Measurements from ENCODE around the gene CD151. TPM values are rescaled to one million over a fixed set of nuclear protein-coding genes. Genes with fewer than 3 reads are reported as not detected.

Gene CD151
- total RNA-seq, 1 experiment from 2014 or later: 840 TPM

DNA sequence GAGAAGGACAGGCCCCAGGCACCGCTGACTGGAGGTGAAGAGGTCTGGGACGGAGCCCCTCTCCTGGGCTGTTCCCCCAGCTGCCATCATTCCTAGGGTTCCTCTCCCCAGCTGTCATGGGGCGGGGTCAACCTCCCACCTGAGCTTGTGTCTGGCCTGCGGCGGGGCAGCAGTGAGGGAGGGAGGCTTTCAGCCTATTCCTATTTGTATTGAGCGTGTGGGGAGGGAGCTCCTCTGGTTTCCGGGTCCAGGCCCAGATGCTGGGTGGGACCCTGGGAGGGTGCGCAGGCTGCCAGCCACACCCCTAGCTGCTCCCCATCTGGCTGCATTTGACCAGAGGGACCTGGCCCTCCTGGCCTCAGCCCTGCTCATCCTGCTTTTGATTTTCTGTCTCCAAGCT, 23.6 kb downstream of the CD151 start:
- no peak for DNase-seq (ENCODE audit: low read depth)

DNA sequence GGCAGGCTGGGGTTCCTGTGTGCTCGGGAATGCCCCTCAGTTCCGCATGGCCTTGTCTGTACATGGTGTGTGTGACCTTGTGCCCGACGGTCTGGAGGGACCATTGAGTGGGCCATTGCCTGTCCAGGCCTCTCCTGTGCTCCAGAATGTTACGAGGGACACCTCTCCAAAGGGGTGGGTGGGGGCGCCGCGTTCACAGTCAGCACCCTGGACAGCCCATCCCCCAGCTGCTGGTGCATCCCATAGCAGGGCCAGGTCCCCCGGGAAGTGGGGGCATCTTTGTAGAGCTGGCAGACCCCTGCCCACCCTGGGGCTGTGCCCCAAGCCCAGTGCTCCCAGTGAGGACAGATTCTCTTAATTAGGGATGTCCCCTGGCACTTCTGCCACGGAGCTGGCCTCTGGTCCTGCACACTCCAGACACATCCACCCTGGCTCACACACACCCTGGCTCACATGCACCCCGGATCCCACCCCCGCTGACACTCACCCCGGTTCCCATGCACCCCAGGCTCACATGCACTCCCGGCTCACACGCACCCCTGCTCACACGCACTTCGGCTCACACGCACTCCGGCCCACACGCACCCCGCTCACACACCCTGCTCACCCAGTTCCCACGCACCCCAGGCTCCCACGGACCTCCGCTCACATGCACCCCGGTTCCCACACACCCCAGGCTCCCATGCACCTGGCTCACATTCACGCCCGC, 25.5 kb downstream of the CD151 start:
- DNase-seq (ENCODE audit: low read depth): no peak

DNA sequence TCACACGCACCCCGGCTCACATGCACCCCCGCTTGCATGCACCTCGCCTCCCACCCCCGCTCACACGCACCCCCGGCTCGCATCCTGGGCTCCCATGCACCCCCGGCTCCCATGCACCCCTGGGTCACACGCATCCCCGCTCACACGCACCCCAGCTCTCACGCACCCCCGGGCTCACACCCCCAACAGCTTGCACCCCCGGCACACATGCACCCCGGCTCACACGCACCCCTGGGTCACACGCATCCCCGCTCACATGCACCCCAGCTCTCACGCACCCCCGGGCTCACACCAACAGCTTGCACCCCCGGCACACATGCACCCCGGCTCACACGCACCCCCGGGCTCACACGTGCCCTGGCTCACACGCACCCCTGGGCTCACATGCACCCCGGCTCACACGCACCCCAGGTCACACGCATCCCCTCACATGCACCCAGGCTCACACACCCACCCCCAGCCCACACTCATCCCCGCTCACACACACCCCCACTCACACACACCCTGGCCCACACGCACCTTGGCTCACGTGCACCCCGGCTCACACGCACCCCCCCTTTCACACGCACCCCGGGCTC, 26.1 kb downstream of the CD151 start:
- no peak for DNase-seq (ENCODE audit: low read depth)

DNA sequence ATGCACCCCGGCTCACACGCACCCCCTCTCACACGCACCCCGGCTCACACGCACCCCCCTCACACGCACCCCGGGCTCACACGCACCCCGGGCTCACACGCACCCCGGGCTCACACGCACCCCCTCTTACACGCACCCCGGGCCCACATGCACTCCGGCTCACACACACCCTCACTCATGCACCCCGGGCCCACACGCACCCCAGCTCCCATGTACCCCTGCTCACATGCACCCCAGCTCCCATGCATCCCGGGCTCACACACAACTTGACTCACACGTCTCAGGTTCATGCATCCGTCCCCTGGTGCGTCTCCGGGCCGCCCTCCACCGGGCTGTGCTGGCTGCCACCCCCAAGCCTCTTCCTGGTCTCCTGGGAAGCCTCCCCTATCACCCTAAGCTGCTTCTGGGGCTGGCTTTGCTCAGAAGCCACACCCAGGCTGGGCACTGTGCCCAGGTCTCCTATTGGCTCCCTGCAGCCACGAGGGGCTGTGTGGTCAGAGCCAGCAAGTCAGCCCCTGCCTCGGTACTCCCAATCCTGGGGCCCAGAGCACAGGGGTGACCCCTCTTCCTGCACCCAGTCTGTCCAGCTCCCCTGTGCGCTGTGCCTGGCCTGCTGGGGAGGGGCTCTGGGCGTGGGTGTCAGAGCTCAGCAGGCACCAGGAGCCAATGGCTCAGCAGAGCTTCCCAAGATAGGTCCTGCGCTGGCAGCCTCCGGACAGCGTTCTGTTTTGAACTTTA, 26.8 kb downstream of the CD151 start:
- no peak for DNase-seq (ENCODE audit: low read depth)

DNA sequence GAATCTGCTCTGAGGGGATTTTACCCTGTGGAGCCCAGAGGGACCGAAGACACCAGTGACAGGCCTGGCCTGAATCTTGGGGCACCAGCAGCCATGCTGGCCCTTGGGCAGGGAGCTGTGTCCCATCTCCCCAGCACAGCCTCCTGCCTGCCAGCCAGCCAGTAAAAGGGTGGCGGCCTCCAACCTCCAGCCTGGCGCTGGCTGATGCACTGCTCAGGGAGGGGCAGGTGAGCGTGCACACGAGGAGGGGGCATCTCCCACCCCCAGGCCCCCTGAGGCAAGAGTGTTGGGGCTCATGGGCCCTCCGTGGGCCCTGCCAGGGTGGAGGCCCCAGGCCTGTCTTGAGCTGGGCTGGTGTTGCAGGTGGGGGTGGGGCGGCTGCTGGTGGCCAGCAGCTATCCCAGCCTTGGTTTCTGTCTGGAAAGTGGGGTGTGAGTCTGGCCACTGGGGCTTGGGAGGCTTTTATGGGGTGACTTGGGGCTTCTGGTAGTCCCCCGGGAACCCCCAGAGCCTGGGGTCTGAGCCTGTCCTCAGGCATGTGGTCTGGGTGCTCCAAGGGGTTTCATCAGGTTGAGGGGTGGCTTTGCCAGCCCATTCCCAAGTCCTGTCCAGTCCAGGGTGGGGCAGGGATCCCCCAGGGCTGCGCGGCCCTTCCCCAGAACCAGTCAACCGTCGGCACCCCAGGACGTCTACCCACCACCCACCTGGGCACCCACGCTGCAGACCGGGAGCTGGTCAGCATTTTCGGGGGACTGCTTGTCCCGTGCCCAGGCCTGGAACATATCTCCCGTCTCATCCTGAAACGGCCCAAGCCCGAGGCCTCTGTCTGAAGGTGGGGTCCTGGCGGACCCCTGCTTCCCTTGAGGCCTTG, 27.7 kb downstream of the CD151 start:
- DNase-seq (ENCODE audit: low read depth): no peak

DNA sequence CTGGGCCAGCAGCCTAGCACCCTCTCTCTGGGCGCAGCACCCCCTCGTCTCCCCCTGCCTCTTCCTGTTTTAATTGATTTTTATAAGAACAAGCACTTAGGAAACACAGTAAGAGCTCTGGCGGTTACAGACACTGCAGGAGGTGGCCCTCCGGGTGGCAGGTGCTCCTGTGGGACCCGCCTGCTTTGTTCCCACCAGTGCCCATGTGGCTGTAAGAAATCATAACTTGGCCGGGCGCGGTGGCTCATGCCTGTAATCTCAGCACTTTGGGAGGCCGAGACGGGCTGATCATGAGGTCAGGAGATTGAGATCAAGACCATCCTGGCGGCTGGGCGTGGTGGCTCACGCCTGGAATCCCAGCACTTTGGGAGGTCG, 28.3 kb downstream of the CD151 start:
- no peak for DNase-seq (ENCODE audit: low read depth)

DNA sequence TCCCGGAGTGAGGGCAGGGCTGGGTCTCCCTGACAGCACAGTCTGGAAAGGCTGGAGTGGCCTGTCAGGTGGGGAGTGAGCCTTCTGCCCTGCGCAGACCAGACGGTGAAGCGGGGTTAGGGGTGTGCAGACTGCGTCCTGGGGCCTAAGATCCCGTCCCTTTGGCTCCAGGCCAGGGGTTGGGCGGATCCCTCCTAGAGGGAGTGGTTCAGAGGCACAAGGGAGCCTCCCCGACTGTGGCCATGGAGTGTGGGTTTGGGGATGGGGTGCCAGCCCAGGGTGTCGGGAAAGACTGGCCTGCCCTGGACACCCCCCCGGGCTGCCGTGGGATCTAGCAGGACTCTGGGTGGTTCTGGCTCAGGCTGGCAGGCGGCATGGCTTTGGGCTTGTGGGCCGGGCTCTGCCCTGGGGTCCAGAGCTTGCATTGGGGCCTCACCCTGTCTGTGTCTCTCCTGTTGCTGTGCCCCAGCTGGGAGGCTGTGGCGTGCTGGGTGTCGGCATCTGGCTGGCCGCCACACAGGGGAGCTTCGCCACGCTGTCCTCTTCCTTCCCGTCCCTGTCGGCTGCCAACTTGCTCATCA, 29.4 kb downstream of the CD151 start:
- DNase-seq (ENCODE audit: low read depth): no peak

DNA sequence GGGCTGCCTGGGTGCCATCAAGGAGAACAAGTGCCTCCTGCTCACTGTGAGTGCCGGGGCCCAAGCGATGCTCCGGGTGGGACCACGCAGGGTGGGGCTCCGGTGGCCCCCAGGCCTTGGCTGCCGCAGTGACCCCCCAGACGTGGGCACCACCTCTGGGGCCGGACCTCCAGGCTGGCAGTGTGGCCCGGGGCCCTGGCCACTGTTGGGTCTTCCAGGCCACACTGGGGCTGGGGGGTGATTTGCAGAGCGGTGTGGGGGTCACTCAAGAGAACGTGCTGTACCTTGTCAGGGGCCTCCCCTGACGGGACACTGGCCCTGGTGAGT, 29.9 kb downstream of the CD151 start:
- DNase-seq (ENCODE audit: low read depth): no peak

DNA sequence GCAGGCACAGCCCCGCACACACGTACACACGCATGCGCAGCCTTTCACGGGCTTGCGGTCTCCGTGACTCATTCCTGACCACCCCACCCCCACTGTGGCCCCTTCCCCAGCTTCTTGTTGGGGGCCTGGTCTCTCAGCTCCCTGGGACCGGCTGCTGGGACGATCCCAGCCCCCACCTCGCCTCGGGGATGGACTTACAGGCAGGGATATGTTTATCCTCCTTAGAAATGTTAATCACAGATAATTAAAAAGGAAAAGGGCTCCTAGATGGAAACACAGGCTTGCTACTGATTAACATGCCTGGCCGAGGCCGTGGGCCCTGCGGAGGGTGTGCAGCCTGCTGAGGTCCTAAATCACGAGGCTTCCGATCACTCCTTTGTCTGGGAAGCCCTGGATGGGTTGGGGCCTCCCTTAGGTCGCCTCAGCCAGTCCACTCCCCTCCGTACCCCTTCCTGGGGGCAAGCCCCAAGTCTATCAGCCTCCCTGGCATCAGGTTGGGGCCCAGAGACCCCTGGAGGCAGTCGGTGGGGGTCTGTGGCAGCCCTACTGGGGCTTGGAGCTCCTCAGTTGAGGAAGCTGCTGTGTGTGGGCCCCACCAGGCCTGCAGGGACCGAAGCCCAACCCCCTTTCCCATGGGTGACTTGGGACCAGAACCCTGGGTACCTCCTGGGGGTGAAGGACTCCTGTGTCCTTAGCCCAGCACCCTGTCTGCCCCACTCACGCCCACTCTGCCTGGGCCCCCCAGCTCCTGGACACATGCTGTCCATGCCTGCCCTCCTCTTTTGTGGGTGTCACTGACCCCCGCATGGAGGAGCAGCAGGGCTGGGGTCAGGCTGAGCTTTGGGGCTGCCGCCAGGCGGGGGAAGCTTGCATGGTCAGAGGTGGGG, 30.5 kb downstream of the CD151 start:
- no peak for DNase-seq (ENCODE audit: low read depth)

DNA sequence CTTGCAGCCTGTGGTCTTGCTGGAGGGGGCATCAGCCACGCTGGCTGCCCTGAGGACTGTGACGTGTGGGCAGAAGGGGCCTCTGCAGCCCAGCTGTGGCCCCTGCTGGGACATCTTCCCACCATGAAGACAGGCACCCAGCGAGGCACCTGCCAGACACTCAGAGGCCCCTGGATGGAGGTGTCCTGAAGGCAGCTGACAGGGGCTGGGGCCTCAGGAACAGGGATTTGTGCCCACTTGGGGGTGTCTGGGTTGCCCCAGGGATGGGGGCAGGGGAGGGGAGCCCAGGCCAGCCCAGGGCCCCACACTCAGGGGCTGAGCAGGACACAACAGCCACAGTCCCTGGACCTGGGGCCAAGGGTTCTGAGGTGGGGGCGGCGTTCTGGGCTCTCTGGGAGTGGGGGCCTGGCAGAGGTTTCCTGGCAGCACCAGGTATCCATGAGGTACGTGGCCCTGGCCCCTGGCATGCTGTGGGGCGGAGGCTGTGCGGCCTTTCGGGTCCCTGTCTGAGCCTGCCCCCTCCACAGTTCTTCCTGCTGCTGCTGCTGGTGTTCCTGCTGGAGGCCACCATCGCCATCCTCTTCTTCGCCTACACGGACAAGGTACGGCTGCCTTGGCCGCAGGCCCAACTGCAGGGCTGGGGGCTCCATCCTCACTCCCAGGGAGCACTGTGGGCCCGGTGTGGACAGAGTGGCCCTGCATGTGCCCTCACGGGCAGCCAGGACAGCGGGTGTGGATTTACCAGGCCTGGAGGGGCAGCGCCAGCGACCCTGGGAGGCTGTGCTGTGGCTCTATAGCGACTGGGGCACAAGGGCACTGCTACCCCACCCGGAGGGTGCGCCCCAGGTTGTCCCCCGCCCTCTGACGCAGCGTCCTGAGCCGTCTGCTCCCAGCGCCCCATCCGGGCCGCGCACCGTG, 31.4 kb downstream of the CD151 start:
- DNase-seq (ENCODE audit: low read depth): no peak

DNA sequence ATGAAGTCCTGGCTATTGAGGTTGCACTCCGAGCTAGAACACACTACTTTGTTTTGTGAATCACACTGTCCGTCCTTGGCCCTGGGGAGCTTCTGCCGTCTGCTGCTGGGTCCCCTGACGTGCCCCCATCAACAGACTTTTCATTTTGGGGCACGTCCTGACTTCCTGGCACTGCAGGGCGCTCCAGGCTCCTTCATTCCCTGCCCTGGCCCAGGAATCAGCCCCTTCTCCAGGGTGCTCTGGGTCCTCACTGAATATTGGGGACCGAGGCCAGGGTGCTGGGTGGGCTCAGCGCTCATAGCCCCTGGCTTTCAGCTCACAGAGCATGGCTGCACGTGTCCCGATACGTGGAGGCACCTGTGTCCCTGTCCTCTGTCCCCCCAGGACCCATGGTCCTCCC, 32.1 kb downstream of the CD151 start:
- no peak for DNase-seq (ENCODE audit: low read depth)

DNA sequence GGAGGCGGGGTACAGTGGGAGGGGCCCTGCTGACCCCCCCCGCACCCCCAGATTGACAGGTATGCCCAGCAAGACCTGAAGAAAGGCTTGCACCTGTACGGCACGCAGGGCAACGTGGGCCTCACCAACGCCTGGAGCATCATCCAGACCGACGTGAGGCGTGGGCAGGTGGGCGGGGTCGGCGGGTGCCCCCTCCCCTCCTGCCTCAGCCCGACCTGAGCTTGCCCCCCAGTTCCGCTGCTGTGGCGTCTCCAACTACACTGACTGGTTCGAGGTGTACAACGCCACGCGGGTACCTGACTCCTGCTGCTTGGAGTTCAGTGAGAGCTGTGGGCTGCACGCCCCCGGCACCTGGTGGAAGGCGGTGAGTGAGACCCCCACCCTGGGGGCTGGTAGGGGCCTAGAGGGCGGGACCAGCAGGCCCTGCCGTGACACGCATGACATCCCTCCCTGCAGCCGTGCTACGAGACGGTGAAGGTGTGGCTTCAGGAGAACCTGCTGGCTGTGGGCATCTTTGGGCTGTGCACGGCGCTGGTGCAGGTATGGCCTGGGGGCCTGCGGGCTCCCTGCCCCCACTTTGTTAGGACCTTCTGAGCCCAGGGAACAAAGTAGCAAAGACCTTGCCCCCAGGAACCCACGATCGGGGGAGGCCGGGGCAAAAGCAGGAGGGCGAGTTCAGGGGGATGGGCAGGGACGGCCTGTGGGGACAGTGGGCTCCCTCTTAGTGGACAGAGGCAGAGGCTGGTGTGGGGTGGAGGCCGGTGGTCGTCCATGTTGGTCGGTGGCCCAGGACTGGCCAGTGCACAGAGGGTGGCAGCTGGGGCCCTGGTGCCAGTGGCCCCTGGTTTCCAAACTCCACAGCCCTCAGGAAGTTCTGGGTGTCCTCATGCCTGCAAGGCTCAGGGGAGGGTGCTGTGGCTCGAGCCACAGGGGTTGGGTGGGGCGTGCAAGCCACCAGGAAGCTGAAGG, 33.0 kb downstream of the CD151 start:
- no peak for DNase-seq (ENCODE audit: low read depth)

DNA sequence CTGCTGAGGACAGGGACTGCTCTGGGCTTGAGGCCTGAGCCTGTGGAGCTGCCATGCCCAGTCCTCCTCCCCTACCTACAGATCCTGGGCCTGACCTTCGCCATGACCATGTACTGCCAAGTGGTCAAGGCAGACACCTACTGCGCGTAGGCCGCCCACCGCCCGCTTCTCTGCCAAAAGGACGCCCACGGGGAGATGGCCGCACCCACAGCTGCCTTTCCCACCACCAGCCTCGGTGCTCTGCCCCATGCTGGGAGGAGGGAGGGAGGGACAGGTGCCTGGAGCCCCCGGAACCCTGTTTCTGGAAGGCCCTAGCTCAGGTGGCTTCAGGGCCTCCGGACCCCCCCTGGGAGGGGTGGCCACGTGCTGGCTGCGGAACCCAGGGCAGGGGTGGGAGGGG, 33.7 kb downstream of the CD151 start:
- DNase-seq (ENCODE audit: low read depth): no peak

DNA sequence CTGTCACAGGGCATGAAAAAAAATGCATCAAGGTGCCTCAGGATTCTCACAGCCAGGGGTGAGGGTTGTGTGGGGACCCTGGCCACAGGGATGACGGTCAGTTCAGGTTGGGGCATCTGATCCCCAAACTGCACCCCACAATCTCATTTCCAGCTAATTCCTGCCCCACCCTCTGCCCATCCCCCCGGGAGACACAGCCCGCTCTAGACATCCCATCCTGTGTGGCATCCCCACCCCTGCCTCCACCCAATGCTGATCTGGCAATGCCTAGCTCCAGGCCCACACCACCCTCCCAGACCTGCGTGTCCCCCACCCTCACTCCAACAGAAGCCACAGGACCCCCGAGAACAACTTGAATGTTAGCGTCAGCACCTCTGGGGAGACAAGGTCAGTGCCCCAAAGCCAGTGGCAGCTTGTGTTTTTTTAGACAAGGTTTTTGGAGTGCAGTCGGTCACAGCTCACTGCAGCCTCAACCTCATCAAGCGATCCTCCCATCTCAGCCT, 35.2 kb downstream of the CD151 start:
- DNase-seq (ENCODE audit: low read depth): no peak

DNA sequence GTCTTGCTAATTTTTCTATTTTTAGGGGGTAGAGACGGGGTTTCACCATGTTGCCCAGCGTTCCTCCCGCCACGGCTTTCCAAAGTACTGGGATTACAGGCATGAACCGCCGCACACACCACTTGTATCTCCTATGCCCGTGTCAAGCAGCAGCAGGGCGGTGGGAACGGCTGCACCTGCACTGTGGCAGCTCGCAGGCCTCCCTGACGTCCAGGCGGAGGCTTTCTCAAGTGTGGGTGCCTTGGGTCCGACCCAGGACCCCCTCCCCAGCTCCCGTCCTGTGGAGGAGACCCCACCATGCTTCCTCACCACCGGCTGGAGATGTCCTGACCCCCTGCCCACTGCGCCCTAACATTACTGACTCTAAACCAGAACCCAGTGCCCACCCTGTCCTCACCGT, 35.6 kb downstream of the CD151 start:
- no peak for DNase-seq (ENCODE audit: low read depth)

DNA sequence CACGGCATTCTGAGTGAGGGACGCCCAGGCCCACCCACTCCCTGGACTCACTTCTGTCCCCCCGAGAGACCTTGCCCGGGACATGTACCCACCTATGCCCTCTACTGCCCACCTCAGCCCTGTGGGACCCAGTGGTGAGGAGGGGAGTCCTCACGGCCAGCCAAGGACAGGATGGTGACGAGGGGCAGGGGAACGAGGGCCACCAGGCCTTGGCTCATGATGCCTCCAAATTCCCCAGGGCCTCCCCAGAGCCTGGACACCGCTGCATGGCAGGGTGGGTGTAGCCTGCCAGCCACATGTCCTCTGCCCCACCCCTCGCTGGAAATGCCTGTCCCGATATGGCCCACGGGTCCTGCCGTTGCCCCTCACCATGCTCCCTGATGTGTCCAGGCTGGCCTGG, 36.0 kb downstream of the CD151 start:
- DNase-seq (ENCODE audit: low read depth): no peak

DNA sequence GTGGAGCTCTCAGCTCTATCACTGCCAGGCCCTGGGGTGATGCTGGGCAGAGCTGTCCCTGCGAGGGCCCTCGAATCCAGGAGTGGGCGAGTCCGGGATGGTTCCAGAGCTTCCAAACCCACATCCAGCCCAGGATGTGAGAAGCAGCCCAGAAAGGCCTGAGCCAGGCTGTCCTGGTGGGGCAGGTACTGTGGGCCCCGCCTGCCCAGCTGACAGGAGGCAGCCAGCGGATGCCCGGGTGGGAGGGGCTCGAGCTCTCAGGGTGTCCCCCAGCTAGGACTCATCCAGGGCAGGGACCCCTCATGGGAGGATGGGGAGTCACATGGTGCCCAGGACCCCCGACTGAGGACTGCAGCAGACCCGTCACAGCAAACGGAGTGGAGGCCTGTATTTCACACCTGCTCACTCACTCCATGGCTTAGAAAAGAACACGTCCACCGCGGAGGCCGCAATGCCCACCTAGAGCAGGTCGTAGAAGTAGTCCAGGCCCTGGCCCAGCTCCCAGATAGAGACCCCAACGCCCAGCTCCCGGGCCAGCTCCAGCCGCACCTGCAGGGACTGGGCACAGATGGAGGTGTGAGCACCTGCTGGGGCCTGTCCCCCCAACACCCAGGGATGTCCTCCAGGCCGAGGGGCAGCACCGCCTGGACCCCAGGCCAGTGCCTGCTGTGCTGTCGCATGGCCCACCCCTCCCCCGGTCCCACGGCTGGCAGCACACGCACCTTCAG, 36.8 kb downstream of the CD151 start:
- DNase-seq (ENCODE audit: low read depth): no peak

DNA sequence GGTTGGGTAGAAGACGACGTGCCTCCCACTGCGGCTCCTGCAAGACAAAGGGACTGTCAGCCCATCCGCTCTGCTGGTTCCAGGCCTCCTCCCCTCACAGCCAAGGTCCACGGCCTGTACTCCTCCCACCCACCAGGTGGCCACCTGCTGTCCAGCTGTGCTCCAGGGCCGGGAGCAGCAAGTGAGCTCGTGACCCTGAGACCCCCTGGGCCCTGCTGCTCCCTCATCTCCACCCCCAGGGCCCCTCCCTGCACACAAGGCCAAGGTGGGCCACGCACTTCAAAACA, 37.3 kb downstream of the CD151 start:
- DNase-seq (ENCODE audit: low read depth): no peak

Measured in LHCN-M2 (cell line).